ENCODE results near the gene FAM32A.

DNA sequence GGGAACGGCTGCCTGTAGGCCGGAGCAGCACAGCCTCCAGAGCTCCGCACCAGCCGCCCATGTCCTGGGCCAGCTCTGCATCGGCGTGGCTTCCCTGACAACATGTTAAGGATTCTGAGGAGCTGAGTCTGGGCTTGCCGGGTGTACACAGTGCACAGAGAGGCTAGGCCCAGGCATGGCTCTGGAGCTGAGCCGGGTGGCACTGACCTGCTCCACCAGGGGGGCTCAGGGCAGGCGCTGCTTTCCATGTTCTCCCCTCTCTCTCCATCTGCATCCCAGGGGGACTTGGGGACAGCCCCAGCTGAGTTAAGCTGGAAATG lies 44.1 kb downstream of the FAM32A start:
- TF ChIP-seq CTCF (IDR thresholded peaks at IDR 0.05) (no peak), REST (IDR thresholded peaks at IDR 0.05; ENCODE audit: insufficient read depth in 1 of 2, low read depth in 2 of 2, low read length in 1 of 2) (no peak), POLR2AphosphoS5 (IDR thresholded peaks at IDR 0.05; ENCODE audit: low read depth, low read length) (no peak), TCF7L2 (IDR thresholded peaks at IDR 0.05; ENCODE audit: low read depth, low read length) (no peak)
